ENCODE results near the gene LTBP2. TPM values are rescaled to one million over a fixed set of nuclear protein-coding genes. Genes with fewer than 3 reads are reported as not detected.

LTBP2 gene
- polyA plus RNA-seq, 1 experiment: 41.1 TPM

- Histone ChIP-seq H3K27me3 (ENCODE audit: control insufficient read depth, insufficient read depth, low read length) (no peaks in the 10 kb centered on the region), H3K36me3 (ENCODE audit: control insufficient read depth, insufficient read depth, low read length) (no peaks in the 10 kb centered on the region), H3K4me3 (ENCODE audit: low read depth, low read length) (peak within 1 kb of the TSS; percentile 99)
- no peak for TF ChIP-seq CTCF (IDR thresholded peaks at IDR 0.05; ENCODE audit: insufficient read depth, low read depth, low read length)
- ChIA-PET POLR2A (interaction anchor here (0.6 kb wide), 1 partner anchor 139 kb away, joined by 4 read pairs; no protein-coding TSS in a partner anchor), CTCF (interaction anchor here (0.6 to 1.6 kb wide), 6 partner anchors 9 to 130 kb away, joined by 3 to 7 read pairs (median 6); partner anchors contain the start of gene LTBP2)
- no peak for DNase-seq (ENCODE audit: low read depth)
These were observed 119.2 kb downstream of the LTBP2 start, which contains the start of gene NPC2 for GRCh38 chr14:74492776-74493342. Gene NPC2 (minus strand): TSS chr14:74493305. CDS start chr14:74493274, 31 bp downstream.

GRCh38 chr14:74491956-74492775, 119.9 kb downstream of the LTBP2 start:
- Histone ChIP-seq H3K27me3 (ENCODE audit: control insufficient read depth, insufficient read depth, low read length) (no peaks in the 10 kb centered on the region), H3K36me3 (ENCODE audit: control insufficient read depth, insufficient read depth, low read length) (no peaks in the 10 kb centered on the region), H3K4me3 (ENCODE audit: low read depth, low read length) (peak overlapping the region; percentile 90)
- peak; percentile 39 for TF ChIP-seq CTCF (IDR thresholded peaks at IDR 0.05; ENCODE audit: insufficient read depth, low read depth, low read length)
- ChIA-PET CTCF (interaction anchor here (0.6 to 1.7 kb wide), 5 partner anchors 10 to 120 kb away, joined by 3 to 7 read pairs (median 6); partner anchors contain the start of gene LTBP2), POLR2A (no interaction called here)
- no peak for DNase-seq (ENCODE audit: low read depth)

GRCh38 chr14:74490486-74490885, 121.6 kb downstream of the LTBP2 start:
- no peaks in the 10 kb centered on the region for H3K27me3 ChIP-seq (ENCODE audit: control insufficient read depth, insufficient read depth, low read length)
- no peak for TF ChIP-seq CTCF (IDR thresholded peaks at IDR 0.05; ENCODE audit: insufficient read depth, low read depth, low read length)
- no peak for DNase-seq (ENCODE audit: low read depth)
- ChIA-PET POLR2A (no interaction called here), CTCF (interaction anchor here (0.7 to 3.1 kb wide), 8 partner anchors 9 to 188 kb away, joined by 3 to 13 read pairs (median 4); partner anchors contain the start of gene ABCD4)
- H3K4me3 ChIP-seq (ENCODE audit: low read depth, low read length): no peak overlapping the region
- H3K36me3 ChIP-seq (ENCODE audit: control insufficient read depth, insufficient read depth, low read length): no peaks in the 10 kb centered on the region

- Histone ChIP-seq H3K27me3 (ENCODE audit: control insufficient read depth, insufficient read depth, low read length) (no peaks in the 10 kb centered on the region), H3K4me3 (ENCODE audit: low read depth, low read length) (no peak overlapping the region), H3K36me3 (ENCODE audit: control insufficient read depth, insufficient read depth, low read length) (peaks cover 2% of the 10 kb centered on the region; the same call in 1 of the 2 replicates)
- CTCF ChIA-PET: interaction anchor here (1.3 to 3.1 kb wide), 3 partner anchors 10 to 14 kb away, joined by 4 to 13 read pairs (median 6); no protein-coding TSS in a partner anchor
- no peak for DNase-seq (ENCODE audit: low read depth)
- no peak for TF ChIP-seq CTCF (IDR thresholded peaks at IDR 0.05; ENCODE audit: insufficient read depth, low read depth, low read length)
- POLR2A ChIA-PET: no interaction called here
These were observed 123.1 kb downstream of the LTBP2 start for GRCh38 chr14:74488786-74489397.
